ENCODE data around the gene ZNF791.

- TF ChIP-seq EZH2phosphoT487 (IDR thresholded peaks at IDR 0.05) (no peak), CTCF (IDR thresholded peaks at IDR 0.05) (no peak)
Observed at GRCh38 chr19:12647047-12647446, 36.3 kb downstream of the ZNF791 start.

Measured in neural progenitor cell (in vitro differentiated cells).